K562 (cell line): ENCODE results near the gene TRIM43.
"Not testable (repeated sequence)": the region's sequence is repeated elsewhere in the genome, so short reads cannot be mapped to it uniquely, and the experiment has no call there.

Source experiments
- CTCF ChIP-seq, 3 experiments: IDR thresholded peaks in 2 of 3; conservative IDR thresholded peaks in 1 of 3; 2 replicates each; pipeline ENCODE4 v1.5.1; 2011 to 2012; ENCODE audit warnings: low read length in 3 of 3, mild to moderate bottlenecking in 3 of 3, control low read depth in 2 of 3, improper control_type of control experiment in 1 of 3, inconsistent platforms in 1 of 3, low read depth in 1 of 3, mixed read lengths in 1 of 3, moderate library complexity in 1 of 3; ENCODE audit not compliant: insufficient read depth in 2 of 3
- ILF3 ChIP-seq: fragments of 450-650 bp; IDR thresholded peaks from 2 replicates; pipeline ENCODE4 v1.6.1; 2018; ENCODE audit warnings: antibody characterized with exemption, mild to moderate bottlenecking, moderate library complexity, borderline replicate concordance
- RAD21 ChIP-seq, 2 experiments: fragments of 250-450 bp in 1 of 2; fragments of 450-650 bp in 1 of 2; sonication (Bioruptor Pico) in 1 of 2; formaldehyde crosslinking in 1 of 2; IDR thresholded peaks in 1 of 2; conservative IDR thresholded peaks in 1 of 2; 2 replicates each; pipeline versions ENCODE4 v1.4.0 to v1.8.0; 2020 to 2022; ENCODE audit warnings: mild to moderate bottlenecking in 2 of 2, moderate library complexity in 1 of 2
- ZNF311 ChIP-seq: fragments of 250-450 bp; sonication (Bioruptor Pico); IDR thresholded peaks from 2 replicates; pipeline ENCODE4 v1.4.0; 2020; ENCODE audit warnings: mild to moderate bottlenecking, moderate library complexity

GRCh38 chr2:95595012-95595411 is 3.2 kb downstream of the TRIM43 start:
- not testable (repeated sequence) for TF ChIP-seq ILF3; CTCF (IDR thresholded peaks at IDR 0.05 in 2 of 3, conservative IDR thresholded peaks at IDR 0.05 in 1 of 3; ENCODE audit: insufficient read depth in 2 of 3, low read depth in 1 of 3, low read length in 3 of 3); RAD21 (CRISPR knock-in tag; conservative IDR thresholded peaks at IDR 0.05 in 1 of 2, IDR thresholded peaks at IDR 0.05 in 1 of 2); ZNF311 (CRISPR knock-in tag)
